HepG2 (cell line): Measurements from ENCODE around the gene LPXN. TPM values are rescaled to one million over a fixed set of nuclear protein-coding genes. Genes with fewer than 3 reads are reported as not detected.

Source experiments
- ATAC-seq: fragments of 200-7000 bp; cut with Tn5 transposase; 3 replicates; pipeline ENCODE4 v1.9.1; 2020; ENCODE audit warnings: mild to moderate bottlenecking, moderate library complexity
- BruUV-seq: library from RNA; stranded (reverse); fragments of 400-500 nt; replicated peaks from 2 replicates; lab custom pipeline; 2021; lab: Mats Ljungman, UMichigan
- CTCF ChIA-PET: fragments of 300-600 bp; formaldehyde crosslinking; extraction: SDS; loops from one replicate; lab custom pipeline; 2021; ENCODE audit warnings: low total read pairs, inconsistent platforms, low intra/inter-chr PET ratio; lab: Yijun Ruan, JAX
- POLR2A ChIA-PET: fragments of 350-600 bp; sonication (Branson Sonifier 250); formaldehyde crosslinking; loops from one replicate; lab custom pipeline; 2020; ENCODE audit warnings: antibody characterized with exemption, inconsistent platforms; lab: Yijun Ruan, JAX
- DNase-seq: peaks from one replicate; pipeline ENCODE4 v3.0.0-alpha.2; 2015; ENCODE audit warnings: low spot score
- FAIRE-seq: peaks from 3 replicates; lab custom pipeline; 2011; peaks lifted over from hg19 to GRCh38; lab: Jason Lieb, UNC
- H2AFZ ChIP-seq: one replicate; pipeline ENCODE4 v1.6.1; 2011; ENCODE audit warnings: low read length, inconsistent platforms
- H3K27ac ChIP-seq: fragments of 300-600 bp; 3 replicates; pipeline ENCODE4 v1.8.0; 2011; ENCODE audit warnings: mixed run types, mild to moderate bottlenecking, mixed read lengths, low read length, inconsistent platforms; ENCODE audit not compliant: insufficient read depth; ENCODE audit errors: extremely low read length
- H3K27me3 ChIP-seq, 2 experiments: fragments of 200-600 bp in 1 of 2; 2 replicates in 1 of 2; 3 replicates in 1 of 2; pipeline versions ENCODE4 v1.6.0 to v1.8.0; 2011; ENCODE audit warnings: low read length in 2 of 2, mild to moderate bottlenecking in 2 of 2, moderate library complexity in 2 of 2, inconsistent platforms in 1 of 2; ENCODE audit not compliant: insufficient read depth in 2 of 2, control insufficient read depth in 1 of 2
- H3K36me3 ChIP-seq, 2 experiments: fragments of 200-600 bp in 1 of 2; replicated peaks in 1 of 2; 2 replicates in 1 of 2; 3 replicates in 1 of 2; pipeline versions ENCODE4 v1.5.1 to v1.8.0; 2011; ENCODE audit warnings: low read length in 2 of 2, inconsistent platforms in 1 of 2; ENCODE audit not compliant: insufficient read depth in 2 of 2, control insufficient read depth in 1 of 2
- H3K4me1 ChIP-seq: 2 replicates; pipeline ENCODE4 v1.5.1; 2012; ENCODE audit warnings: low read length, inconsistent platforms; ENCODE audit not compliant: insufficient read depth
- H3K4me2 ChIP-seq: 2 replicates; pipeline ENCODE4 v1.6.0; 2011; ENCODE audit warnings: low read depth, low read length, inconsistent platforms
- H3K4me3 ChIP-seq, 3 experiments: fragments of 200-600 bp in 1 of 3; sonication (generic), shearing (Covaris generic) in 1 of 3; replicated peaks in 1 of 3; 2 replicates each; pipeline ENCODE4 v1.5.1; 2011 to 2016; ENCODE audit warnings: low read length in 3 of 3, inconsistent platforms in 2 of 3, low read depth in 2 of 3, mild to moderate bottlenecking in 2 of 3, control low read depth in 1 of 3, mixed read lengths in 1 of 3; ENCODE audit not compliant: insufficient read depth in 1 of 3
- H3K79me2 ChIP-seq: one replicate; pipeline ENCODE4 v1.6.1; 2011; ENCODE audit warnings: low read length, inconsistent platforms; ENCODE audit not compliant: insufficient read depth
- H3K9ac ChIP-seq: 2 replicates; pipeline ENCODE4 v1.6.0; 2011; ENCODE audit warnings: mild to moderate bottlenecking, low read depth, low read length, inconsistent platforms; ENCODE audit not compliant: insufficient read depth
- H3K9me3 ChIP-seq: 2 replicates; pipeline ENCODE4 v1.5.1; 2012; ENCODE audit warnings: mild to moderate bottlenecking, low read length
- H4K20me1 ChIP-seq: 2 replicates; pipeline ENCODE4 v1.6.0; 2011; ENCODE audit warnings: inconsistent platforms, mild to moderate bottlenecking, low read length, moderate library complexity; ENCODE audit not compliant: insufficient read depth
- FOXA1 ChIP-seq, 2 experiments: fragments of 450-650 bp in 1 of 2; sonication (generic) in 1 of 2; formaldehyde crosslinking in 1 of 2; IDR thresholded peaks; 2 replicates each; pipeline versions ENCODE4 v1.4.0 to v1.6.1; 2016 to 2020; ENCODE audit warnings: missing genetic modification reagents in 1 of 2
- FOXK1 ChIP-seq: sonication (generic); formaldehyde crosslinking; IDR thresholded peaks from 2 replicates; pipeline ENCODE4 v1.4.0; 2020; ENCODE audit warnings: low read depth, missing genetic modification reagents, borderline replicate concordance
- GMEB2 ChIP-seq: IDR thresholded peaks from 2 replicates; pipeline ENCODE4 v1.6.1; 2016; ENCODE audit warnings: missing biosample characterization, missing genetic modification reagents, low read depth
- MYPOP ChIP-seq: sonication (generic); formaldehyde crosslinking; IDR thresholded peaks from 2 replicates; pipeline ENCODE4 v1.8.1; 2023; ENCODE audit warnings: mild to moderate bottlenecking, moderate library complexity, missing genetic modification reagents
- NCOA5 ChIP-seq: sonication (generic); formaldehyde crosslinking; IDR thresholded peaks from 2 replicates; pipeline ENCODE4 v1.4.0; 2020; ENCODE audit warnings: missing genetic modification reagents
- PBX2 ChIP-seq: IDR thresholded peaks from 2 replicates; pipeline ENCODE4 v1.6.1; 2016; ENCODE audit warnings: control low read depth
- THYN1 ChIP-seq: sonication (generic); formaldehyde crosslinking; IDR thresholded peaks from 2 replicates; pipeline ENCODE4 v1.8.1; 2023; ENCODE audit warnings: low read depth, mild to moderate bottlenecking, moderate library complexity, missing genetic modification reagents, borderline replicate concordance
- ZNF30 ChIP-seq: sonication (generic); formaldehyde crosslinking; IDR thresholded peaks from 2 replicates; pipeline ENCODE4 v1.5.0; 2020; ENCODE audit warnings: mild to moderate bottlenecking, missing genetic modification reagents
- ZNF83 ChIP-seq: sonication (generic); formaldehyde crosslinking; IDR thresholded peaks from 2 replicates; pipeline ENCODE4 v1.4.0; 2020; ENCODE audit warnings: missing genetic modification reagents, mild to moderate bottlenecking, borderline replicate concordance
- ZNF839 ChIP-seq: sonication (generic); formaldehyde crosslinking; IDR thresholded peaks from 2 replicates; pipeline ENCODE4 v1.4.0; 2020; ENCODE audit warnings: missing genetic modification reagents, mild to moderate bottlenecking, borderline replicate concordance
- WGBS: methylation state at CpG from one replicate; pipeline ENCODE4 v1.1.6; 2017; ENCODE audit warnings: low lambda C conversion rate; 5-methylcytosine and 5-hydroxymethylcytosine counted together
- in situ Hi-C: cut with HindIII; loops from 2 replicates; pipeline ENCODE4 v1.10.0; 2017; ENCODE audit warnings: low pct_unique_long_range_greater_than_20kb; ENCODE audit not compliant: extremely low pct_ligation_motif_present
- intact Hi-C: fragments of 100-400 bp; cut with micrococcal nuclease; formaldehyde crosslinking; loops from one replicate; pipeline ENCODE4 v1.10.0; 2022; ENCODE audit not compliant: unreplicated experiment
- polyA plus RNA-seq, 8 experiments: library from polyadenylated mRNA; depleted of rRNA in 3 of 8; stranded (reverse) in 7 of 8; unstranded in 1 of 8; fragments of >200 nt; fragmentation: Illumina TruSeq in 4 of 8; extraction: Trizol in 4 of 8; gene quantifications; 2 replicates each; pipeline versions ENCODE4 v1.2.1 to v1.2.3, GENCODE V29; 2011 to 2016; ENCODE audit warnings: low read depth in 4 of 8, missing spikeins in 1 of 8, mixed read lengths in 1 of 8; ENCODE audit not compliant: insufficient read depth in 1 of 8
- total RNA-seq, 5 experiments: library from RNA; depleted of rRNA; stranded (reverse); fragments of >200 nt; fragmentation: Illumina TruSeq; extraction: Trizol; gene quantifications; 2 replicates each; pipeline ENCODE4 v1.2.3, GENCODE V29; 2016; ENCODE audit warnings: low read depth in 1 of 5
- TF ChIP-seq, protein P1 (sequence below): sonication (generic); formaldehyde crosslinking; IDR thresholded peaks from 2 replicates; pipeline ENCODE4 v1.4.0; 2020; ENCODE audit warnings: missing genetic modification reagents, borderline replicate concordance
- TF ChIP-seq, protein P2 (sequence below), 2 experiments: sonication (generic) in 1 of 2; formaldehyde crosslinking in 1 of 2; IDR thresholded peaks; 2 replicates each; pipeline versions ENCODE4 v1.5.1 to v1.6.1; 2011 to 2020; ENCODE audit warnings: borderline replicate concordance in 1 of 2, low read depth in 1 of 2, low read length in 1 of 2, mild to moderate bottlenecking in 1 of 2, missing genetic modification reagents in 1 of 2, moderate library complexity in 1 of 2

LPXN gene
- total and polyA plus RNA-seq, 2 of the 13 experiments (the other 11 are each of a cell fraction or from before 2014, with no cell fraction given) = 1.7 to 3.5 TPM

DNA sequence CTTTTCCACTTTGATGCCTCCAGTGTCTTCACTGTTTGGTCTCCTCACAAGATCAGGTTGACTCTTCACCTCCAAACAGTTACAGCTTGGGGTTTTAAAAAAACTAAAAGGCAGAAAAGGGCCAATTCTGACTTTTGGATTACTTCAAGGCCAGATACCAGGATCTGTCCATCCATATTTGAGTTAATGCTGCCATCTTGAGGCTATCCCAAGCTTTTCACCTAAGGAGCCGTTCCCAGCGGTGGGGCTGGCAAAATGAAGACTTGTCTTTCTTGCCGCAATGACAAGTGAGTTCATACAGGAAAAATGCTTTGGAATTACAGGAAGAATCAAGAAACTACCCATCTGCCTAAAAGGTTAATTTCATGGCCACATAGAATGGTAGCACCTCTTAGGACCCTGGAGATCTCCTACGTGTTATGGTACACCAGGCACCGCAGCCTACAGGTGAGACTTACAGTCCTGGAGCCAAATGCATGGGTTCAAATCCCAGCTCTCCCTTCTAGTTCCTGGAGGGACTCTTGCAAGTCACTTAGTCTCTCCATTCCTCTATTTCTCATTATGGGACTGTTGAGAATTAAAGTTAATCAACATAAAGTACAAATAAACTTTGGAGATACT lies 61.8 kb downstream of the LPXN start (continued):
- TF ChIP-seq FOXA1 (IDR thresholded peaks at IDR 0.05) (no peak), FOXA1 (CRISPR knock-in tag; IDR thresholded peaks at IDR 0.05) (no peak), PBX2 (CRISPR knock-in tag) (no peak)
- TF ChIP-seq, protein P1, sequence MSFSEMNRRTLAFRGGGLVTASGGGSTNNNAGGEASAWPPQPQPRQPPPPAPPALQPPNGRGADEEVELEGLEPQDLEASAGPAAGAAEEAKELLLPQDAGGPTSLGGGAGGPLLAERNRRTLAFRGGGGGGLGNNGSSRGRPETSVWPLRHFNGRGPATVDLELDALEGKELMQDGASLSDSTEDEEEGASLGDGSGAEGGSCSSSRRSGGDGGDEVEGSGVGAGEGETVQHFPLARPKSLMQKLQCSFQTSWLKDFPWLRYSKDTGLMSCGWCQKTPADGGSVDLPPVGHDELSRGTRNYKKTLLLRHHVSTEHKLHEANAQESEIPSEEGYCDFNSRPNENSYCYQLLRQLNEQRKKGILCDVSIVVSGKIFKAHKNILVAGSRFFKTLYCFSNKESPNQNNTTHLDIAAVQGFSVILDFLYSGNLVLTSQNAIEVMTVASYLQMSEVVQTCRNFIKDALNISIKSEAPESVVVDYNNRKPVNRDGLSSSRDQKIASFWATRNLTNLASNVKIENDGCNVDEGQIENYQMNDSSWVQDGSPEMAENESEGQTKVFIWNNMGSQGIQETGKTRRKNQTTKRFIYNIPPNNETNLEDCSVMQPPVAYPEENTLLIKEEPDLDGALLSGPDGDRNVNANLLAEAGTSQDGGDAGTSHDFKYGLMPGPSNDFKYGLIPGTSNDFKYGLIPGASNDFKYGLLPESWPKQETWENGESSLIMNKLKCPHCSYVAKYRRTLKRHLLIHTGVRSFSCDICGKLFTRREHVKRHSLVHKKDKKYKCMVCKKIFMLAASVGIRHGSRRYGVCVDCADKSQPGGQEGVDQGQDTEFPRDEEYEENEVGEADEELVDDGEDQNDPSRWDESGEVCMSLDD = no peak

DNA sequence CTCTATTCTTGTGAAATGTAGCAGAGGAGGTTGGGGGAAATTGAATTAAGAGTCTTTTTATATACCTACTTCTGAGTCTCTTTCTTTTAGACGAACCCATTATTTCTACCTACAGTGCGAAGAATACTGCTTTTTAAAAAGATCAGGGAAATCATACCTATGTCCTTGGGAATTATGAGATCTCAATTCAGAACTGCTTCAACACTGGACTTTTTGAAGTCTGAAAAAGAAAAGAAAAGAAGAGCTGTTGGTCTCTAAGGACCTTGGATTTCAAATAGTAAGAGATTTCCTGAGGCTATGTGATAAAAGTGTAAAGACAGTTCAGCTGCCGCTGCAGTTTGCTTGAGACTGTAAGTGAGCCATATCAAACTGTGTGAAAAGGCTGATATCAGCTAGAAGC lies 64.0 kb downstream of the LPXN start:
- Histone ChIP-seq H3K9me3 (no peaks in the 10 kb centered on the region), H3K4me3 (no peak overlapping the region), H2AFZ (no peak overlapping the region), H3K9ac (no peak overlapping the region), H3K27ac (no peak overlapping the region), H4K20me1 (no peaks in the 10 kb centered on the region), H3K36me3 (no peaks in the 10 kb centered on the region), H3K4me1 (peaks cover 12% of the 10 kb centered on the region), H3K79me2 (no peaks in the 10 kb centered on the region), H3K4me2 (no peak overlapping the region), H3K27me3 (peaks cover 0 to 5% of the 10 kb centered on the region in 2 experiments; a peak in 1 of 5 replicates)
- CTCF ChIA-PET = no interaction called here
- DNase-seq (no peak), ATAC-seq (no peak), FAIRE-seq (no peak)
- in situ Hi-C loops = loop anchor here (10.0 to 25.0 kb wide), 5 partner anchors 99 to 947 kb away; partner anchors contain the start of genes CLP1, OR5B3, SELENOH and UBE2L6
- 16% methylated on average over 3 of the region's 3 CpGs for WGBS
- intact Hi-C loops = loop anchor here (5.0 to 10.0 kb wide), 3 partner anchors 117 to 709 kb away; no protein-coding TSS in a partner anchor
- BruUV-seq = no TSS peak
- POLR2A ChIA-PET = no interaction called here
- TF ChIP-seq, protein P2, sequence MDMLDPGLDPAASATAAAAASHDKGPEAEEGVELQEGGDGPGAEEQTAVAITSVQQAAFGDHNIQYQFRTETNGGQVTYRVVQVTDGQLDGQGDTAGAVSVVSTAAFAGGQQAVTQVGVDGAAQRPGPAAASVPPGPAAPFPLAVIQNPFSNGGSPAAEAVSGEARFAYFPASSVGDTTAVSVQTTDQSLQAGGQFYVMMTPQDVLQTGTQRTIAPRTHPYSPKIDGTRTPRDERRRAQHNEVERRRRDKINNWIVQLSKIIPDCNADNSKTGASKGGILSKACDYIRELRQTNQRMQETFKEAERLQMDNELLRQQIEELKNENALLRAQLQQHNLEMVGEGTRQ (IDR thresholded peaks at IDR 0.05; ENCODE audit: low read depth, low read length) = no peak
- TF ChIP-seq, protein P2 (CRISPR knock-in tag; IDR thresholded peaks at IDR 0.05; ENCODE audit: borderline replicate concordance) = no peak
- no peak for TF ChIP-seq ZNF839 (CRISPR knock-in tag)
- TF ChIP-seq FOXK1 (CRISPR knock-in tag) = no peak
- TF ChIP-seq GMEB2 (CRISPR knock-in tag) = no peak
- no peak for TF ChIP-seq ZNF83 (CRISPR knock-in tag)
- no peak for TF ChIP-seq ZNF30 (CRISPR knock-in tag)
- no peak for TF ChIP-seq MYPOP (CRISPR knock-in tag)
- TF ChIP-seq NCOA5 (CRISPR knock-in tag) = no peak
- no peak for TF ChIP-seq THYN1 (CRISPR knock-in tag)
